ENCODE results near the gene MOCOS.
A peak's percentile ranks its signal among the peaks of the same experiment; 100 is the strongest.

MOCOS gene

GRCh38 chr18:36179562-36180355, 7.5 kb upstream of the MOCOS start:
- DNase-seq = peak; percentile 81

DNA sequence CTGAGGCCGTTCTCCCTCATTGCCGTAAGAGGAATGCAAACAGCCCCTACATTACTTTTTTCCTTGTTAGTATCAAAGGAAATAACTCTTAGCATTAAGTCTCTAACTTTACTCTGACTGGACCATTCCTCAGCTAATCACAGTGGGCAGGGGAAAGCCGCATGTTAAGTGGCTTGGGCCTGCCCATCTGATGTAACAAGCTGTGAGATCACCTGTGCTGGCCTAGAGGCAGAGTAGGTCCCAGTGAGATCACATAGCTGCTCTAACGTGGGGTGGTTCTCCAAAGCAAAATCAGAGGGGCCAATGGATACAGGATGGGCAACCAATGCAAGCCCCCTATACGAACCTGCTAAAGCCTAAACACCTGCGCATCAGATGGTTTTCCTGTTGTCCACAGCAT, 5.9 kb upstream of the MOCOS start:
- DNase-seq = no peak

DNA sequence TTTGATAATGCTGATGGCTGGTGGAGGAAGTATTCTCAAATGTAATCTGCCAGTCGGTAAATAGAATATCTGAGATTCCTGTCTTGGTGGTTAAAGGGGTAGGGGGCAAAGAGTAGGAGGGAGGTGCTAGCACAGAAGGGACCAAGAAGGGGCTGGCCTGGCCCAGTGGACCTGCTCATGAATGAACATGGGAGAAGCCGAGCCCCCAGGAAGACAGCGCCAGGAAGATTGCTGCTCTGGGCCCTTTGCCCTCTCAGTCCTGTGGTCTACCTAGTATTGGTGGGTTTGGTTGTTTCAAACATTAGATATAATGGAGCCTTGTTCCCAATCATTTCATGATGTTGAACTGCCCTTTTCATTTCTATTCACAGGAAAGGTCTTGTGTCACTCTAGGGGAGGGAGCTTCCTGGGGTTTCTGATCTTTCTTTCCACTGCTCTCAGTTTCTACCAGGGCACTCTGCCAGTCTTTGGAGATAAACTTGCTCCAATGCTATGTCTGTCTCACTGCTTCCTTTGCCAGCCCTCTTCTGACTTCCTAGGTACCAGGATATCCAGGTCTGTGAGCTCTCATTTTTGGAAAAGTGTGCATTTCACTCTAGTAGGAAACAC, 5.3 kb upstream of the MOCOS start:
- DNase-seq = no peak

GRCh38 chr18:36183033-36183432, 4.3 kb upstream of the MOCOS start:
- DNase-seq = no peak

GRCh38 chr18:36183987-36184386, 3.3 kb upstream of the MOCOS start:
- DNase-seq = no peak

- DNase-seq = no peak
Observed at GRCh38 chr18:36185157-36185556, 2.1 kb upstream of the MOCOS start.

- DNase-seq = no peak
Observed at GRCh38 chr18:36185901-36186460, 1.3 kb upstream of the MOCOS start.

GRCh38 chr18:36186461-36187192, 670 bp upstream of the MOCOS start:
- DNase-seq = peak; percentile 16

DNA sequence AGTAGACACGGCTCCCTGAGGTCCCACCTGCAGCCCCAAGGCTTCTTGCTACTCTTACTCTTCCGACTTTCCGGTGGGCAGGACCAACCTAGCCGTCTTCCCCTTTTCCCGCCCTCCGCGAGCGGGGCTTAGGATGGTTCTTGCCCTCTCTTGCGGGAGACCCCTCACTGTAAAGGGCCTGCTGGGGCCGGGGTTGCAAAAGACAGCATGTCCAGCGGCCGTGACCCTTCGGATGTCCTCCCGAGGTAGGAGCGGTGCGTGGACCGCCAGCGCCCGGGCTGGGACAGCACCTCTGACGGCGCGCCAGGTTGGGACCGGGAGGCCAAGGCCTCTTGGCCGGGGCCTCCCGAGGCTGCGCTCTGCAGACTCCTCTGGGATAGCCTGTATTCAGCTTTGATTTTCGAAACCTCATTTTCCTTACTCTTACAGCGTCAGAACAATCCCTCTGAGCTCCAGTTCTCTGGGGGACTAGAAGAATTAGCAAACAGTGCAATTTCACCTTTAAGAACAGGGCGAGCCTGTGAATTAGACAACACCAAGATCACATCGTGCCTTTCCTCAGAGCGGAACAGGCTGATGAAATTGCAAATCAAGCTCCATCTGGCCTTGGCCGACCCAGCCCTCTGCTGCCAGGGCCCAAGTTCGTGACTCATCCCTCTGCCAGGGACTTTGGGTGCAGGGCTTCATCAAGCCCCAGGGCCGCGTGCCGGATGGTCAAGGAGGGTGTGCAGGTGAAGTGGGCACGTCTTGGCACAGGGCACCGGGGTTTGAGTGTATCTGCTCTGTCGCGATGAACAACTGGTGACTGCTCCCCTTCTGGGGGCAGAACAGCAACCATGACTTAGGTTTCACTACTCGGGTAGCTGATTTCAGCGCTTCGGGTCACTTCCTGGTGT, 777 bp downstream of the MOCOS start:
- peak; percentile 58 for DNase-seq

DNA sequence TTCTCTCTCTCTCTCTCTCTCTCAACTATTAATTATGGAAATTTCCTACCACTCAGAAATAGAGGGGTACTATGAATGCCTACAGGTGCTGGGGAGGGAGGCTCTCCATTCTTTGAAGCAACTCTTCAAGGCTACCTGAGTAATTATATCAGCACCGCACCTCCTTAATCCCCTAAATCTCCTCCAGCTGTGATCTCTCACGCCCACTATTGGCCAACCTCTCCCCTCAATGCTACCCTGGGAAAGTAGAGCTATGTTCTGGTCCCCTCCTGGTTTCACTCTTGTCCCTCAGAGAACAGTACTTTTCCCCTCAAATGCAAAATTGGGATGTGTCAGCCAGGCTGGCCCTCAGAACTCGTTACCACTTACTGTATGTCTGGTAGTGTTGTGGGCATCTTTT, 1.6 kb downstream of the MOCOS start:
- DNase-seq = no peak

DNA sequence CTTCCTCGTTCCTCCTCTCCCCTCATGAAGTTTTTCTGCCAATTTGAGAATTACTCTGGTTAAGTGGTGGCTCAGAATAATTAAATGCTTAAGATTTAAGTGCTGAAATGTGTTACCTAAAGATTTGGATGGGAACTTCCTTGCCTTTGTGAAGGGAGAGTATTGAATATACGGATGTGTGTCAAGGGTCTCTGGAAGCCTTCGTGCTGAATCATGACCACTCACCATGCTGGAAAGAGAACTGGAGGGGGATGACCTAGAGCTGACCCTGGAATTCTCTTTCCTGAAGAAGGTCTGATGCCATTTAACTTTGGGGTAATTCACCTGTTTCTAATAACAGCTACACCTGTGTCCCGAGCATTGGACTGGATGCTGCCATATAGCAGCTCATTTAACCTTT, 2.2 kb downstream of the MOCOS start:
- no peak for DNase-seq

- DNase-seq = no peak
Observed at GRCh38 chr18:36191286-36191685, 4.0 kb downstream of the MOCOS start.

DNA sequence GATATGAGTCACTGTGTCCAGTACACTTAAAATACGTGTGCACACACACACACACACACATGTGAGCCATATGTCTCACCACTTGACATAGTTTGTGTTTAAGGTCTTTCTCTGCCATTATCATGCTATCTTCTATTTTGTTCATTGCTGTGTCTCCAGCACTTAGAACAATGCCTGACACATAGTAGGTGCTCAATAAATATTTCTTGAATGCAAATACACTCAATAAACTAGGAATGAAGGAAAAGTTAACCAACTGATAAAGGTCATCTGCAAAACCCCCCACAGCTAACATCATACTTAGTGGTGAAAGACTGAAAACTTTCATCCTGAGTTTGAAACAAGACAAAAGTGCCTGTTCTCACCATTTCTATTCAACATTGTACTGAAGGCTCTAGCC, 4.4 kb downstream of the MOCOS start:
- no peak for DNase-seq

DNA sequence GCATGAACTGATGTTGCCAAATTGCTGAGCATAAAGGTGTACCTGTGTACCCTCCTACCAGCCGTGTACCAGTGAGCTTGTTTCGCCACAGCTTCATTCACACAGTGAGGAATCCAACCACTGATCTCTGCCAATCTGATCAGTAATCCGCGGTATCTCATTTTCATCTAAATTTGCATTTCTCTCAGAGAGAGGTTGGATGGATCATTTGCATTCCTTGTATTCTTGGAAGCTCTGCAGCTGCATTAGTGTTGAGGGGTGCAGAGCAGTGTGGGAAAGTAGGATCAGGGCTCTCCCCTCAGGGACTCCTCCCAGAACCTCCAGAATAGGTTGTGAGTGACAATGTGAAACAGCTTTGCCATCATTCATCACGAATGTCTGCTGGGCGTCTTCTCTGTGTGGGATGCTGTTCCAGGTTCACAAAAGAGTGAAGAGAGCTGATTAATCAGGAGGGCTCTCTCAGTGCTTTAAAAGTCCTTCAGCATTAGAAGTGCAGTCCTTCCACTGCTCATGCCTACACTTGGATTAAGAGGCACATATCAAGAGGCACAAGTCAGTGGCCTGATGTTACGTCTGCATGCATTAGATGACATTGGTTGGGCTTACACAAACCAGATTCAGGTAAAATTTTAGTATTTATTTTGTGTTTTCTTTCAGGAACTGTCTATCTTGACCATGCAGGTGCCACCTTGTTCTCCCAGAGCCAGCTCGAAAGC, 7.5 kb downstream of the MOCOS start:
- DNase-seq = no peak

- DNase-seq = no peak
Observed at GRCh38 chr18:36195427-36196122, 8.3 kb downstream of the MOCOS start.

- DNase-seq = no peak
Observed at GRCh38 chr18:36196238-36196995, 9.1 kb downstream of the MOCOS start.

GRCh38 chr18:36197511-36198166, 10.3 kb downstream of the MOCOS start:
- DNase-seq = no peak

DNA sequence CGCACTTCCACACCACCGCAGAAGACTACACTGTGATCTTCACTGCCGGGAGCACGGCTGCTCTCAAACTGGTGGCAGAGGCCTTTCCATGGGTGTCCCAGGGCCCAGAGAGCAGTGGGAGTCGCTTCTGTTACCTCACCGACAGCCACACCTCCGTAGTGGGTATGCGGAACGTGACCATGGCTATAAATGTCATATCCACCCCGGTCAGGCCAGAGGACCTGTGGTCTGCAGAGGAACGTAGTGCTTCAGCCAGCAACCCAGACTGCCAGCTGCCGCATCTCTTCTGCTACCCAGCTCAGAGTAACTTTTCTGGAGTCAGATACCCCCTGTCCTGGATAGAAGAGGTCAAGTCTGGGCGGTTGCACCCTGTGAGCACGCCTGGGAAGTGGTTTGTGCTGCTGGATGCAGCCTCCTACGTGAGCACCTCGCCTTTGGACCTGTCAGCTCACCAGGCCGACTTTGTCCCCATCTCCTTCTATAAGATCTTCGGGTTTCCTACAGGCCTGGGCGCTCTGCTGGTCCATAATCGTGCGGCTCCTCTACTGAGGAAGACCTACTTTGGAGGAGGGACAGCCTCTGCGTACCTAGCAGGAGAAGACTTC, 12.5 kb downstream of the MOCOS start:
- DNase-seq = no peak

DNA sequence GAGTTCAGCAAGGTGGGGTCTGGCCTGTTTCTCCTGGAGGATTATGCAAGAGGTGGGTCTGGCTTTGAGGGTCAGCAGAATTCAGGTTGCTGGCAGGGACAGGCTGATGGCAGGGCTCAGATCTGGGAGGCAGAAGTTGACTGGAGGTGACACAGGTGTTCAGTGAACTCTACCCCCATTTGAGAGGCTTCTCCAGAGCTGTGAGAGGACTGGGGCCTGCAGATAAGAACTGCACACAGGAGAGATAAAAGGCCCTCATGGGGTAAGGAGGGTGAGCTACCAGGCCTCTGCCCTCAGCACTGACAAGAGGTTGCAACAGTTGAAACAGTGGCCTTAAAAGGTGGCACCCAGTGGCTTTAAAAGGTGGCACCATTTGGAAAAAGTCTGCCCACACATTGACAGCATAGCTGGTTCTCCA, 13.1 kb downstream of the MOCOS start:
- no peak for DNase-seq
